Keratinocyte (primary cell): ENCODE measurements around the gene IDH3B.

Source experiments
- CTCF ChIP-seq, 3 experiments: IDR thresholded peaks in 1 of 3; conservative IDR thresholded peaks in 1 of 3; optimal IDR thresholded peaks in 1 of 3; 2 replicates in 2 of 3; 3 replicates in 1 of 3; pipeline versions ENCODE3 to v1.5.1; 2011; ENCODE audit warnings: low read length in 3 of 3, mild to moderate bottlenecking in 3 of 3, moderate library complexity in 2 of 3, control low read depth in 1 of 3, inconsistent platforms in 1 of 3; ENCODE audit not compliant: insufficient read depth in 2 of 3; ENCODE audit errors: extremely low read depth in 1 of 3
- EZH2 ChIP-seq: IDR thresholded peaks from one replicate; pipeline ENCODE4 v1.6.1; 2012; ENCODE audit warnings: inconsistent platforms, mild to moderate bottlenecking, low read length, moderate library complexity

GRCh38 chr20:2700913-2701620 lies 37.1 kb upstream of the IDH3B start:
- no peak for TF ChIP-seq CTCF (optimal IDR thresholded peaks at IDR 0.05 in 1 of 3, IDR thresholded peaks at IDR 0.05 in 1 of 3, conservative IDR thresholded peaks at IDR 0.05 in 1 of 3; ENCODE audit: extremely low read depth in 1 of 3, insufficient read depth in 2 of 3, low read length in 3 of 3)
- TF ChIP-seq EZH2, result no peak
